AG04450 (cell line): ENCODE results near the gene FOS. TPM values are rescaled to one million over a fixed set of nuclear protein-coding genes. Genes with fewer than 3 reads are reported as not detected.
"Not testable (repeated sequence)": the region's sequence is repeated elsewhere in the genome, so short reads cannot be mapped to it uniquely, and the experiment has no call there.

Experiments
- CTCF ChIA-PET: fragments of 300-600, 350-600 bp; formaldehyde crosslinking; extraction: SDS; loops from one replicate; lab custom pipeline; 2022; ENCODE audit warnings: antibody characterized with exemption, inconsistent platforms; lab: Charles Lee
- POLR2A ChIA-PET: fragments of 350-600 bp; formaldehyde crosslinking; extraction: SDS; loops from one replicate; lab custom pipeline; 2021; ENCODE audit warnings: antibody characterized with exemption, inconsistent platforms; lab: Yijun Ruan, JAX
- DNase-seq: peaks from one replicate; pipeline ENCODE4 v3.0.0-alpha.2; 2011; ENCODE audit warnings: low read depth, low spot score
- H3K27ac ChIP-seq: one replicate; pipeline ENCODE4 v1.5.1; 2012; ENCODE audit warnings: low read depth, low read length, control low read depth
- H3K27me3 ChIP-seq: one replicate; pipeline ENCODE4 v1.6.0; 2012; ENCODE audit warnings: low read length; ENCODE audit not compliant: control insufficient read depth, insufficient read depth
- H3K4me3 ChIP-seq: 2 replicates; pipeline ENCODE4 v1.5.1; 2011; ENCODE audit warnings: mild to moderate bottlenecking, low read depth, low read length, control low read depth
- H3K9me3 ChIP-seq: 2 replicates; pipeline ENCODE4 v1.5.1; 2012; ENCODE audit warnings: low read length; ENCODE audit not compliant: control insufficient read depth, insufficient read depth
- CTCF ChIP-seq: IDR thresholded peaks from 2 replicates; pipeline ENCODE4 v1.5.1; 2011; ENCODE audit warnings: low read depth, low read length, control low read depth, inconsistent platforms
- polyA plus RNA-seq: library from polyadenylated mRNA; depleted of rRNA; stranded (reverse); fragments of >200 nt; gene quantifications from 2 replicates; pipeline ENCODE4 v1.2.3, GENCODE V29; 2011

FOS gene
- polyA plus RNA-seq, 1 experiment: 30.6 TPM

GRCh38 chr14:75281654-75282019 lies 3.0 kb downstream of the FOS start:
- CTCF ChIA-PET: no interaction called here
- POLR2A ChIA-PET: interaction anchor here (1.4 kb wide), 1 partner anchor 13 kb away, joined by 4 read pairs; no protein-coding TSS in a partner anchor
- Histone ChIP-seq H3K27me3 (no peaks in the 10 kb centered on the region), H3K9me3 (peaks cover 4% of the 10 kb centered on the region; the same call in 1 of the 2 replicates), H3K27ac (no peak overlapping the region), H3K4me3 (no peak overlapping the region)
- no peak for DNase-seq
- TF ChIP-seq CTCF: no peak

GRCh38 chr14:75282170-75282554 lies 3.5 kb downstream of the FOS start:
- H3K4me3 ChIP-seq: no peak overlapping the region
- H3K9me3 ChIP-seq: peaks cover 4% of the 10 kb centered on the region; the same call in 1 of the 2 replicates
- no peak overlapping the region for H3K27ac ChIP-seq
- no peaks in the 10 kb centered on the region for H3K27me3 ChIP-seq
- ChIA-PET POLR2A (interaction anchor here (1.4 kb wide), 1 partner anchor 12 kb away, joined by 4 read pairs; no protein-coding TSS in a partner anchor), CTCF (interaction anchor here (2.3 kb wide), 1 partner anchor 13 kb away, joined by 7 read pairs; no protein-coding TSS in a partner anchor)
- no peak for DNase-seq
- TF ChIP-seq CTCF: no peak

- H3K9me3 ChIP-seq, DNase-seq, H3K4me3 ChIP-seq, H3K27me3 ChIP-seq, H3K27ac ChIP-seq: not testable (repeated sequence)
- CTCF ChIA-PET: interaction anchor here (2.3 kb wide), 1 partner anchor 12 kb away, joined by 7 read pairs; no protein-coding TSS in a partner anchor
- POLR2A ChIA-PET: interaction anchor here (1.4 kb wide), 1 partner anchor 12 kb away, joined by 4 read pairs; no protein-coding TSS in a partner anchor
Measured at GRCh38 chr14:75282555-75283161, 4.0 kb downstream of the FOS start.

- CTCF ChIA-PET: interaction anchor here (0.6 to 2.3 kb wide), 3 partner anchors 12 to 373 kb away, joined by 3 to 7 read pairs (median 3); no protein-coding TSS in a partner anchor
- Histone ChIP-seq H3K27me3 (peaks cover 1% of the 10 kb centered on the region), H3K4me3 (no peak overlapping the region), H3K27ac (no peak overlapping the region), H3K9me3 (peaks cover 4% of the 10 kb centered on the region; the same call in 1 of the 2 replicates)
- POLR2A ChIA-PET: no interaction called here
- TF ChIP-seq CTCF: 0 out of 2 replicates have a peak, but pooled peaks have one; percentile 12
- no peak for DNase-seq
Measured at GRCh38 chr14:75283162-75283832, 4.7 kb downstream of the FOS start.

GRCh38 chr14:75283833-75284563 lies 5.4 kb downstream of the FOS start:
- no peak for DNase-seq
- POLR2A ChIA-PET: no interaction called here

More at GRCh38 chr14:75283833-75284563, 5.4 kb downstream of the FOS start:
- Histone ChIP-seq H3K27ac (no peak overlapping the region), H3K9me3 (peaks cover under 1% of the 10 kb centered on the region; the same call in 1 of the 2 replicates), H3K27me3 (peaks cover 3% of the 10 kb centered on the region), H3K4me3 (no peak overlapping the region)
- TF ChIP-seq CTCF: no peak
- CTCF ChIA-PET: interaction anchor here (0.6 to 2.3 kb wide), 3 partner anchors 11 to 373 kb away, joined by 3 to 7 read pairs (median 3); no protein-coding TSS in a partner anchor
